Fibroblast of skin of right biceps (primary cell): ENCODE measurements around the gene PIK3R2.
"Not testable (repeated sequence)": the region's sequence is repeated elsewhere in the genome, so short reads cannot be mapped to it uniquely, and the experiment has no call there.

Source experiments
- DNase-seq: peaks from one replicate; pipeline ENCODE4 v3.0.0-alpha.2; 2013

PIK3R2 gene

GRCh38 chr19:18152817-18153555, at the start of gene PIK3R2:
Gene PIK3R2 (plus strand): TSS chr19:18153163. CDS start chr19:18155880, 2,717 bp downstream.
- DNase-seq, result peak; percentile 98

- DNase-seq, result no peak
These were observed 48.2 kb upstream of the PIK3R2 start for GRCh38 chr19:18104793-18105131.

GRCh38 chr19:18105259-18105658, 47.7 kb upstream of the PIK3R2 start:
- not testable (repeated sequence) for DNase-seq

- DNase-seq, result no peak
These were observed 45.7 kb upstream of the PIK3R2 start for GRCh38 chr19:18107235-18107634.

- no peak for DNase-seq
These were observed 44.1 kb upstream of the PIK3R2 start for GRCh38 chr19:18108897-18109296.

- no peak for DNase-seq
These were observed 43.6 kb upstream of the PIK3R2 start for GRCh38 chr19:18109341-18109732.

GRCh38 chr19:18109733-18110608, 43.0 kb upstream of the PIK3R2 start:
- no peak for DNase-seq

GRCh38 chr19:18110609-18111232, 42.2 kb upstream of the PIK3R2 start:
- DNase-seq, result no peak

GRCh38 chr19:18112989-18113478, 39.9 kb upstream of the PIK3R2 start:
- DNase-seq, result peak; percentile 70

GRCh38 chr19:18113827-18114226, 39.1 kb upstream of the PIK3R2 start:
- no peak for DNase-seq

GRCh38 chr19:18114483-18114882, 38.5 kb upstream of the PIK3R2 start:
- DNase-seq, result no peak

- no peak for DNase-seq
These were observed 35.6 kb upstream of the PIK3R2 start for GRCh38 chr19:18117364-18117691.

- DNase-seq, result peak; percentile 82
These were observed 35.1 kb upstream of the PIK3R2 start for GRCh38 chr19:18117692-18118378.

GRCh38 chr19:18118420-18119012, 34.4 kb upstream of the PIK3R2 start:
- DNase-seq, result no peak

GRCh38 chr19:18119013-18119716, 33.8 kb upstream of the PIK3R2 start:
- DNase-seq, result no peak

- DNase-seq, result no peak
These were observed 33.3 kb upstream of the PIK3R2 start for GRCh38 chr19:18119717-18120105.

- DNase-seq, result no peak
These were observed 32.8 kb upstream of the PIK3R2 start for GRCh38 chr19:18120127-18120526.

- DNase-seq, result no peak
These were observed 31.8 kb upstream of the PIK3R2 start for GRCh38 chr19:18121166-18121565.

- DNase-seq, result no peak
These were observed 30.5 kb upstream of the PIK3R2 start for GRCh38 chr19:18122424-18122823.

GRCh38 chr19:18122860-18123795, 29.8 kb upstream of the PIK3R2 start:
- no peak for DNase-seq

GRCh38 chr19:18123819-18124218, 29.1 kb upstream of the PIK3R2 start:
- no peak for DNase-seq
